Middle frontal gyrus (tissue), 1 donor: ENCODE measurements around the gene DOCK8.
A peak's percentile ranks its signal among the peaks of the same experiment; 100 is the strongest.

ENCODE experiments used
- DNase-seq: peaks from one replicate; pipeline ENCODE4 v3.0.0-alpha.2; 2015; ENCODE audit warnings: low spot score; ENCODE audit errors: extremely low spot score

Gene DOCK8

DNA sequence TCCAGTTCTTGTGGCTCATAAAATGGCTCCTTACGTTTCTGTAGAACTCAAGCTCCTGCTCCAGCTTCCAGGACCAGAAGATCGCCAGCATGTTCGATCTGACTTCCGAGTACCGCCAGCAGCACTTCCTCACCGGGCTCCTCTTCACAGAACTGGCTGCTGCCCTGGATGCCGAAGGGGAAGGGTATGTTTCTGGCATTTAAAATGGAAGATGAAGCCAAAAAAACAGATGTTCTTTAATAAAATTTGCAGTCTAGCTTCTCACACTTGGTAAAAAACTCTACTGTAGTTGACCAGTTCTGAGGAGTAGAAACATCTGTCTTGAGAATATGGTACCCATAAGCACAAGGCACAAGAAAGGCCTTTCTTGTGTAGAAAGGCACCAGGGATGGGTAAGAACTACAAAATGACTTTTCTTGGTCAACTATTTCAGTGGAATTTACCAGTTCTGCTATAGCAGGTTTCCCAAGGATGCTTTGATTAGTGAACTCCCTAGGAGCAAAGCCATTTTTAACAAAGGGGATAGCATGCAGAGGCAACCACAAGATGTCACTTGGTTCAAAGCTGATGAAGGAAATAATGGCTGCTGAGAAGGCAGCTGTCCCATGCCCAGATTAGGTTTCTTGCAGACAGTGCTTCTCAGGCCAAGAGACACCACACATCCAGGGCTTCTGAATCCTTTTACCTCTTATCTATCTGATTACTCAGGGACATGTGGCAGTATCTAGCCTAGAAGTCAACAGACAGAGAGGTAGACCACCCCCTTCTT, 192.4 kb downstream of the DOCK8 start:
- no peak for DNase-seq

- DNase-seq, result peak; percentile 46
Measured at GRCh38 chr9:409655-410054, 195.0 kb downstream of the DOCK8 start.

- no peak for DNase-seq
Measured at GRCh38 chr9:414595-414994, 199.9 kb downstream of the DOCK8 start.

DNA sequence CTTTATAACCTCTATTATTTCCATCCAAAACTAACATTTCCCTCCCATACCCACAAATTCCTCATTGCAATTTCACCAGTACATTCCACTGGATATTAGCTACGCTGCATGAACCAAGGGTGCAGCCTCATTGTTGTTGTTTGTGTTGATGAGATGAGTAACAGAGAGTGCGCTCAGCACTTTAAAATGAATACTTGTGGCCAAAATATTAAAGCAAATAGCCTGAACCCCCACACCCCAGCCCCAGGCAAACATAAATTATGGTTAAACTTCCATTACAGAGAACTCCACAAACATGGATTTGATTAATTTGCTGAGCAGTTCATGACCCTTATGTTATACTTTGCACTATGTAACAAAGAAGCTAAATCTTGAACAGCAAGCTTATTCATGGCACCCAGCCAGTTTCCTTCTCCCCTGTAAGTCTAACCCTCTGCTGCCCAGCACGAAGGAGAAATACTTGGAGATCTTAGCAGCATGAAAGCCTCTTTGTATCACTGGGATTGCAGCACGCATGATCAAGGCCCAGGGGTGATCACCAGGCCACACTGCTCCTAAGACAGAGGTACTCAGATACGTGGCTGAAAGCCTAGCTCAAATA, 205.0 kb downstream of the DOCK8 start:
- DNase-seq, result no peak

DNA sequence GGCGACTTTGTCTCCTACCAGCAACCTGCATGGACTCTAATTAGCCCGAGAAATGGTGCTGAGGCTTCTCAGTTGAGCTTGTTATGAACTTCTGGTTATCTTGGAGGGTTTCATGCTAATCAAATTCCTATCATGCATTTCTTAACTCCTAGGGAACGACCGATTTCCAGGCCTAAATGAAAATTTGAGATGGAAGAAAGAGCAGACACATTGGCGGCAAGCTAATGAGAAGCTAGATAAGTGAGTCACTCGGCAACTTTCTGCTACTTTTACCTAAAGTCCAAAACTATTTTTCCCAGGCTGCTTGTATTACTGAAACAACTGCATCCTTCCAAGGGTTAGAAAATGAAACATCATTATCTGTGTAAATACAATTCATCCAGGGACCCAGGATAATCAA, 207.2 kb downstream of the DOCK8 start:
- no peak for DNase-seq

- DNase-seq, result no peak
Measured at GRCh38 chr9:426264-426663, 211.6 kb downstream of the DOCK8 start.

- no peak for DNase-seq
Measured at GRCh38 chr9:426976-427375, 212.3 kb downstream of the DOCK8 start.

GRCh38 chr9:431701-432100, 217.0 kb downstream of the DOCK8 start:
- no peak for DNase-seq

- no peak for DNase-seq
Measured at GRCh38 chr9:436482-436881, 221.8 kb downstream of the DOCK8 start.

DNA sequence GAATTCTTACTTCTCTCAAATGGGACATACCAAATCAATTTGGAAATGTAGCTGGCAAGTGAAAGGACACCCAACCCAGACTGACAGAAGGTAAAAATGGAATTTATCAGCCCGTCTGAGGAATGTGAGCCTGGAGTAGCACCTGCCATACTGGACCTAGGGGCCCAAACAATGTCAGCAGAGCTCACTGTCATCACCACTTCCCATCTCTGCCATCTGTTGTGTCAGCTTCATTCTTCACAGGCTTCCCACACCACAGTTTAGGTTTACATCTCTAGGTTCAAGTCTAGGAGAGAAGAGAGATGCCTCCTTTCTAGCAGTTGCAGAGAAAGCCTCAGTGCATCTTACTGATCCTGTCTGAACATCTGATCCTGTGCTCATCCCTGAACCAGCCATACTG, 222.4 kb downstream of the DOCK8 start:
- DNase-seq, result no peak

DNA sequence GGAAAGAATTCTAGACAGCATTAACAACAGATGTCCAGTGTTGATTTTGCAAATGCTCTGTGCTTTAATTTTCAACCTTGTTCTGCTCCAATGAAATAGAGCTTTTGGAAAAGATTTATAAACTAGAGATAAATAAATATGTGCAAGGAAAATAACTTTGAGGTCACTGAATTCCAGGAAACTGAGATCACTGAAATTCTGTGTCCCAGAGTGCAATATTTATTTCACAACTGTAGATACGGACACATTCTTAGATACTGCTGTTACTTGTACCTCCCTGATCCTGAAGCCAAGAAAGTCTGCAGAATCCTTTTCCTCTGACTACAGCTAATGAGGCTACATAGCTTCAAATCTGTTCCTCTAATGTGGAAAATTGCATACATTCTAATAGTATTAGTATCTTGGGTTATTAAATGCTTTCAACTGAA, 222.9 kb downstream of the DOCK8 start:
- no peak for DNase-seq

DNA sequence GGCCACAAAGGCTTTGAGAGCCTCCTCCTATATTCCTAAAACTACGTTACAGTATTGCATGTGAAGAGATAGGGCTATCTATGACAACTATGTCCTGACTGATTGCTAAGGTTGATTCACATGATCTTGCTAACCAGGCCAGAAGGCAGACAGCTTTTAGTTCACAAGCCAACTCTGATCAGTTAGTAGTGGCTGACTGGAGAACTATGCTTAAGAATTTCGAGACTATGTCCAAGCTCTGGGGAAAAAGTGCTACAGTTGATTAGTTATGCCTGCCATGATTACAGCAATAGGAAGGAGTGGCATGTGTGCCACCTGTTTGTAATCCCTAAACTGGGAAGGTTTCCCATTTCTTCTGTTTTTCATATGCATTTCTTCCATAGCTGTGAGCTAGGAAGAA, 223.4 kb downstream of the DOCK8 start:
- DNase-seq, result no peak

DNA sequence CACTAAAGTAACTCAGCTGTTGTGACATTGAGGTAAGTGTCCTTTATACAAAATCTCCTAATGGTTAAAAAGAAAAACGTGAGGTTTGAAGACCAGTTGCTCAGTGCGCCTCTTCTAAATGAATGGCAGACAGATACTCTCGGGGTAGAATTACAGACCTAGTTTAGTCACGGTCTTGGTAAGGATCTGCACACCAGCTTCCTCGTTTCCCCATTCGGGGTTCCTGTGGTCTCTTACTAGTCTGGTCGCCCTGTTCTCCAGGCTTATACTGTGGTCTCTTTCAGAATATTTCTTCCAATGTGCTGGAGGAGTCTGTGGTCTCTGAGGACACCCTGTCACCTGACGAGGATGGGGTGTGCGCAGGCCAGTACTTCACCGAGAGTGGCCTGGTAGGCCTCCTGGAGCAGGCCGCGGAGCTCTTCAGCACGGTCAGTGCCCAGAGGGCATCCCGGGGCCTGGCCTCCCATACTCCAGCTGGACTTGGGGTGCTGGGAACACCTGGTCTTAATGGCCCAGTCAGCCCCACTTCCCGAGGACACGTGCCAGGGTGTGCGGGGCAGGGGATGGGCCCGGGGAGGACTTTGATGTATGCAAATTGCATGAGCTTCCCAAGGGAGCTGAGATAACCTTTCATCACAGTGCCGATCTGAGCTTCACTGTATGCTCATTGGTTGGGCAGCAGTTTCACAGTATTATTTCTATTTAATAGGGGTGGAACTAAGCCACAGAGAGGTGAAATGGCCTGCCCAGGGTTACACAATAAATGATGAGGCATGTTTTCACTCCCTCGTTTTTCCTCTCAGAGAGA, 224.5 kb downstream of the DOCK8 start:
- no peak for DNase-seq

GRCh38 chr9:441126-441525, 226.5 kb downstream of the DOCK8 start:
- DNase-seq, result no peak

DNA sequence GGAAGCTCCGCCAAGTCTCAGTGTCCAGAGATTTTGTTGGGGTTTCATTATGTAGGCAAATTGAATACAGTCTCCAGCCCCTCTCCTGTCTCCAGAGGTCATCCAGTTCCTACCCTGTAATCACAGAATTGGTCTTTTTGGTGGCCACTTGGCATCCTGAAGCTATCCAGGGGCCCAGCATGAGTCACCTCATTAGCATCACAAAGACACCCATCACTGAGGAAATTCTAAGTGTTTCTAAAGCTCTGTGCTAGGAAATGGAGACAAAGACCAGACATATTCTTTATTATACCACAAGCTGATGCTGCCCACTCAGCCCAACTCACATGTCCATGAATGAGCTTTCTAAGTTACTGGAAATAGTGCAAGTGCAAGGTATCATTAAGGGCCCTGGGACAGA, 229.9 kb downstream of the DOCK8 start:
- no peak for DNase-seq

DNA sequence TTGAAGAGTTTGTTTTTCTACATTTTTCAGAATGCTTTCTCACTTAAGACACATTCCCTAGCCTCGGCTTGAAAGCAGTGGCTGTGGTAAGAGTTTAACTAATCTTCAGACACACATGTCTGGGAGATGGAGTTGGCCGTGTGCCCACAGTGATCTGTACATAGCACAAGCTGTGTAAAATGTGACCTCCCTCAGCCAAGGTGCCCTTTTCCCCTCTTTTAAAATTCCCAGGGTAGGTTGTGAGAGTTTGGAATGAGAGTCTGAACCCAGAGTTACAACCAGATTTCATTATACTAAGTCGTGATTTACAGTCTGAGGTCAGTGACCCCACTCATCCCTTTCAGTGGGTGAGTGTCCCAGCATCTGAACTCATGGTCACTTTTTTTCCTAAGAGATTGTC, 230.4 kb downstream of the DOCK8 start:
- DNase-seq, result no peak

DNA sequence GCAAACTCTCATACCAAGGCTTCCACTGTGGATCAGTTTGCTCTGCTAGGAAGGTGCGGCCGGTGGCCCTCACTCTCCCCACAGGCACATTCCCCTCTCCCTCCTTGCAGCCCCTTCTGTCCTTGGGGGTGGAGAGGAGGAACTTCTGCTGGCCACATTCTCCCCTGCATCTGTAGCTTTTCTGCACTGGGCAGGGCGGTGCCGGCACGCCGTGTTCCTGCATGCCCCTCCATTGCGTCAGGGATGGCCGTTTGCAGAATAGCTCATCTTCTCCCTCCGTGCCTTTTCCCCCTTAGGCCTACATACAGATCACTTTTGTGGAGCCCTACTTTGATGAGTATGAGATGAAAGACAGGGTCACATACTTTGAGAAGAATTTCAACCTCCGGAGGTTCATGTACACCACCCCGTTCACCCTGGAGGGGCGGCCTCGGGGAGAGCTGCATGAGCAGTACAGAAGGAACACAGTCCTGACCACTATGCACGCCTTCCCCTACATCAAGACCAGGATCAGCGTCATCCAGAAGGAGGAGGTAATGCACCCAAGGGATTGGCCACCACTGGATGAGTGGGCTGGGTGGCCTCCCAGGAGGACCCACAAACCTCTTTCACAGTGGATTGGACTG, 231.5 kb downstream of the DOCK8 start:
- DNase-seq, result no peak

- DNase-seq, result no peak
Measured at GRCh38 chr9:447230-448025, 232.8 kb downstream of the DOCK8 start.

- no peak for DNase-seq
Measured at GRCh38 chr9:450057-450456, 235.4 kb downstream of the DOCK8 start.

DNA sequence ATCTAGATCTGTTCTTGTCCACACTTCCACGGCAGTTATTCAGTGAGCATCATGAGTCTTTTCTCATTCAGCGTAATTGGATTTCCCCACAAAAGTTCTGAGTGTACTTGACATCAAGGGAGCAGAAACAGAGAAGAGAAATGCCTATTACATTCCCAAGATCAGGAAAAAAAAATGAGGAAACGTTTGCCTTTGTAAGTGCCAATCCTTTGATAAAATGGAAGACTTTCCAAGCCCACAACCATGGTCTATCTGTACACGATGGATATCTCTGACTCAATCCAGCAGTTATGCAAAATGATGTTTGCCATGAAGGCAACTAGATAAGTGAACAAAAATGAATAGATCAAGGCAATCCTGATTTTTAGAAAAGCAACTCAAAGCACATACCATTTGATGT, 235.9 kb downstream of the DOCK8 start:
- DNase-seq, result no peak

- DNase-seq, result no peak
Measured at GRCh38 chr9:453832-454231, 239.2 kb downstream of the DOCK8 start.
